ENCODE measurements around the gene MMP25.

DNA sequence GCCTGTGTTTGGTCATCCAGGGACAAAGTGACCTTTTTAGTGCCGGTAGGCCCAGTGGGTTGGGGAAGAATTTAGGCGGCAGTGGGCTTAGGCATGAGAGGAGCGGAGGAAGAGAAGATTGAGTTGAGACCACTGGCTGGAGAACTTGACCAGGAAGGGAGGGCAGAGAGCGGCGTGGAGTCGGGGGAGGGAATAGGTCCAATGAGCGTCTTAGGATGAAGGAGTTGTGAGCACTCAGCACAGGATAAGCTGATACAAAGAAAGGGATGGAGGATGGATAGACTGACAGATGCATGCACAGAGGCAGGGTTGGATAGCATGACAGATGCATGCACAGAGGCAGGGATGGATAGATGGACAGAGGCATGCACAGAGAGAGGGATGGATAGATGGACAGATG, 27.1 kb downstream of the MMP25 start:
- TF ChIP-seq, protein P1, sequence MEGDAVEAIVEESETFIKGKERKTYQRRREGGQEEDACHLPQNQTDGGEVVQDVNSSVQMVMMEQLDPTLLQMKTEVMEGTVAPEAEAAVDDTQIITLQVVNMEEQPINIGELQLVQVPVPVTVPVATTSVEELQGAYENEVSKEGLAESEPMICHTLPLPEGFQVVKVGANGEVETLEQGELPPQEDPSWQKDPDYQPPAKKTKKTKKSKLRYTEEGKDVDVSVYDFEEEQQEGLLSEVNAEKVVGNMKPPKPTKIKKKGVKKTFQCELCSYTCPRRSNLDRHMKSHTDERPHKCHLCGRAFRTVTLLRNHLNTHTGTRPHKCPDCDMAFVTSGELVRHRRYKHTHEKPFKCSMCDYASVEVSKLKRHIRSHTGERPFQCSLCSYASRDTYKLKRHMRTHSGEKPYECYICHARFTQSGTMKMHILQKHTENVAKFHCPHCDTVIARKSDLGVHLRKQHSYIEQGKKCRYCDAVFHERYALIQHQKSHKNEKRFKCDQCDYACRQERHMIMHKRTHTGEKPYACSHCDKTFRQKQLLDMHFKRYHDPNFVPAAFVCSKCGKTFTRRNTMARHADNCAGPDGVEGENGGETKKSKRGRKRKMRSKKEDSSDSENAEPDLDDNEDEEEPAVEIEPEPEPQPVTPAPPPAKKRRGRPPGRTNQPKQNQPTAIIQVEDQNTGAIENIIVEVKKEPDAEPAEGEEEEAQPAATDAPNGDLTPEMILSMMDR (IDR thresholded peaks at IDR 0.05; ENCODE audit: low read depth, low read length, poor library complexity, severe bottlenecking), result no peak
- no peak for TF ChIP-seq EZH2phosphoT487 (IDR thresholded peaks at IDR 0.05; ENCODE audit: borderline replicate concordance, low read length)

All from DOHH2 (cell line).